Endothelial cell of hepatic sinusoid (primary cell): ENCODE results near the gene UBE2F.

Source experiments
- in situ Hi-C: cut with HindIII; loops from 2 replicates; pipeline ENCODE4 v1.10.0; 2017; ENCODE audit warnings: low sequenced_read_pairs

The UBE2F gene

DNA sequence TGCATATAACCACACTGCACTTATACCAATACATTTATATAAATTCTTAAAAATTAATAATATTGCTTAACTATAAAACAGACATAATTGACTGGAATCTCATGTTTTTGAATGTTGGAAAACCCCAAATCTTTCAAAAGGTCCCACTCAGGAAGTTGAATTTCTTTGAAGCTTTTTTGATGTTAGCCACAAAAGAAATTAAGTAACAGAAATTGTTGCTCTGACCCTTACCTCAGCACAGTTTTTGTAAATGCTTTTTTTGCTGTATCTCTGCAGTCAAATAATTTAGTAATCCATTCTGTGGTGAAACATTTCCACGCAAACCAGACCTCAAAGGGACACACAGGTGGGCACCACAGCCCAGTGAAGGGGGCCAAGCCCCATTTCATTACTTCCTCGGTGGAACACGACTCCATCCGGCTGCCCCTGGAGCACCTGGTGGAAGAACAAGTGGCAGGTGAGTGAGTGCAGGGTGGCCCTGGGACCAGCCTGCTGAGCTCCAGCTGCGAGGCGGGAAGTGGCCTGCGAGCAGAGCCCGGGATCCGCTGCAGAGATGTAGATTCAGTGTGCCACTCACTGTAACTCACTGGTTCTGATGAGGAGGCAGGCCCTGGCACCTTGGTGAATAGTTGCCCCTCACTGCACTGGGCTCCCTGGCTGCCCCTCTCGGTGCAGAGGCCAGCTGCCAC lies 102.4 kb downstream of the UBE2F start:
- in situ Hi-C loops: no loop called here

GRCh38 chr2:238069877-238070276 lies 103.1 kb downstream of the UBE2F start:
- in situ Hi-C loops: loop anchor here (10.0 kb wide), 1 partner anchor 225 kb away; no protein-coding TSS in a partner anchor

GRCh38 chr2:238075397-238075796 lies 108.6 kb downstream of the UBE2F start:
- in situ Hi-C loops: loop anchor here (10.0 kb wide), 1 partner anchor 219 kb away; no protein-coding TSS in a partner anchor

DNA sequence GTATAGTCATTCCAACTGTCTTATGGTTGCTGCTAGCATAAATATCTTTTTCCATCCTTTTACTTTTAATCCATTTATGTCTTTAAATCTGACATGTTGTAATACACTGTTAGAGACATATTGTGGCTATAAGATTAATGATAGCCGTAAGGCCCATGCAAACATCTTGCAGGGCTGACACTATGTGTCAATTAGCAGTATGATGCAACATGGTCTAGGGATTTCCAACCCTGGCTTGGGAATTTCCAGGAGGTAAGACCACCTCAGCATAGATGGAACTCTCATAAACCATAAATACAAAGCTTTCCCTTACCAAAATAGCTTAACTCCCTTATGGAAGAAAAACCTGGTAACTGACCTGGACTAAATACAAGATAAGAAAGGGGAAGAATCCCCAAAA lies 110.5 kb downstream of the UBE2F start:
- in situ Hi-C loops: loop anchor here (10.0 kb wide), 1 partner anchor 218 kb away; no protein-coding TSS in a partner anchor

DNA sequence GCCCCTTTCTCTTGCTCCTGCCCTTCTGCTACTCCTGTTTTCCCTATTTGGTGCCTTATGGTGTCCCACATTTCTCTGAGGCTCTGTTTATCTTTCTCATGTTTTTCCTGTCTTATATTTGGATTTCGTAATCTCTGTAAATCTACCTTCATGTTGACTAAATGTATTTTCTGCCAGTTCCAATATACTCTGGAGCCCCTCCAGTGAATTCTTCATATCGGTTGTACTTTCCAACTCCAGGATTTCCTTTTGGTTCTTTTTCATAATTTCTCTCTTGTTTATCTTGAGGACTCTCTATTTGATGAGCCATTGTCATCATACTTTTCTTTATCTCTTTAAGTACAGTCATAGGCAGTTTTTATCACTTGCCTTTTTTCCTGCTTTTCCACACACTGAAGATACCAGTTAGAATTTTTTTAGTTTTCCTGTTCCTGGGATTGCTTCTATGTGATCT lies 113.1 kb downstream of the UBE2F start:
- in situ Hi-C loops: loop anchor here (10.0 kb wide), 1 partner anchor 215 kb away; no protein-coding TSS in a partner anchor

DNA sequence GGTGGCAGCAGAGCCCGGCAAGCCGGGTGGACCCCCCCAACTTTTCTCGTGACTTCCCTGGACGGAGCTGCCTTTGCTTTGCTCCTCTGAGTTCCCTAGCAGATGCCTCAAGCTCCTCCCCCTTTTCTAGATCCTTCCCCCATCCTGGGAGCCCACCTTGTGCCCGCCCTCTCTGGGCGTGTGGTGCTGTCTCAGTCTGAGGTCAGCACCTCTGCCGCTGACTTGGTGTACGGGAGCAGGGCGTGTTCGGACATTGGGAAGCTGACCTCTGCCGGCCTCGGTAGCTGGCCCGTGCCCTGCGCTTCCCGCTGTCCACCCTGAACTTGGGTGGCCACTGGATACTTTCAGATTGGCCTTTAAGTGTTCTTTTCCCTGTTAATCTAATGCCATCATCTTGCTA lies 113.7 kb downstream of the UBE2F start:
- in situ Hi-C loops: no loop called here

DNA sequence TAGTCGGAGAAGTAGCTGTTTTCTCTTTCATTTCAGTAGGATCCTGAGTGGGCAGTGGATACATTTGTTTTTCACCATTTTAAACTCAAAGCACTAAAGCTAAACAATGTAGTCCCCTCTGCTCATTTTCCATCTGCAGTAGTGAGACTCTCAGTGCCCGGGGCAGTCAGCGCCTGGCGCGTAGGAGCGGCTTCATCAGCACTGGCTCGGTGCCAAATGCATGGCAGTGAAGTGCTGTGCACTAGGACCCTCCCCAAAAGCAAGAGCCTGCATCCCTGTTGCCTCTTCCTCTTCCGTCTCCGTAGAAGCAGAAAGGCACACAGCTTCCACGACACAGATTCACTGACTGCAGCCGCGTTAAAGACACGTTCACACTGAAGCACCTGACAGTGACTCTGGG lies 114.3 kb downstream of the UBE2F start:
- in situ Hi-C loops: no loop called here

DNA sequence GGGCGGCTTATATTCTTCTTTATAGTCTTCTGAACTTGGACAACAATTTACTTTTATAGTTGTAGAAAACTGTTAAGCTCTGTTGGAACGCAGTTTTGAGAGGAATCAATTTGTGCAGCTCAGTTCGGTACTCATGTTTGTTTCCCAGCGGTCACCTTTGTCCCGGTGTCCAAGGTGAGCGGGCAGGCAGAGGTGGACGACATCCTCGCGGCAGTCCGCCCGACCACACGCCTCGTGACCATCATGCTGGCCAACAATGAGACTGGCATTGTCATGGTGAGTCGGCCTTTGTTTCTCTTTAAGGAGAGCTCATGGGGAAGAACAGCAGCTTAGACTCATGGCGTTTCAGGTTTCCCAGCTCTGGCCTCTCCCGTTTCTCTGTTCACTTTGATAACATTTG lies 114.7 kb downstream of the UBE2F start:
- in situ Hi-C loops: no loop called here

- in situ Hi-C loops: no loop called here
Observed at GRCh38 chr2:238082151-238082550, 115.3 kb downstream of the UBE2F start.

DNA sequence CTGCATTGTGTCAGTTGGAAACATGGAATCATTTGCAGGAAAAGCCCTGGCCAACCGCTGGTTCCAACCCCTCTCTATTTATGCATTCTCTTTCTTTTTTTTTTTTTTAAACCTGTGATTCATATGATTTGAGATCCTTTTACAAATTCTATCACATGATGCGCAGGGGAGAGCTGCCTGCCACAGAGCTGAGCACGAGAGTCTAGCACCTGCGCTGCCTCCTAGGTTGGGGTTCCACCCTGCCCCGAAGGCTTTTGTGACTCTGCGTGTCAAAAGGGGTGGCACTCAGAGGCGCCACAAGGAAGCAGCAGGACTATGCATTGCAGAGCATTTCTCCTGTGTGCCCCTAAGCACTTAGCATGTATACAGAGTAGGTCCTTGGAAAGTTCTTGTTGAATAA lies 116.0 kb downstream of the UBE2F start:
- in situ Hi-C loops: no loop called here

DNA sequence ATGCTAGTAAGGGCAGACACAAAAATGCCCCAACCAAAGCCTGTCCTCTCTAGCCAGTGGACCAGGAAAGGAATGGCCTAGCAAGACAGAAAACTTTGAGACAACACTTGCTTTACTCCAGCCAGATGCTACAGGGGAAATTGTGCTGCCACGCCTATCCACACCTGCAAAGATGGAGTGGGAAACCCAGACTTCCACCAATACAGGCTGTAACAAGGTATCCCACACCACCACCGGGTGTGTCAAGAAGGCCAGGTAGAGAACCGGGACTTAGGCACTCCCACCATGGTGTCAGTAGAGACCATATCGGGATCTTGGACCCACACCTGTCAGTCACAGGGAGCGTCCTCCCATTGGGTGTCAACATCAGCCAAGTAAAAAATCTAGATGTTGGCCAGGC lies 117.1 kb downstream of the UBE2F start:
- in situ Hi-C loops: no loop called here

GRCh38 chr2:238084761-238085160 lies 117.9 kb downstream of the UBE2F start:
- in situ Hi-C loops: no loop called here

GRCh38 chr2:238085899-238086298 lies 119.1 kb downstream of the UBE2F start:
- in situ Hi-C loops: no loop called here

DNA sequence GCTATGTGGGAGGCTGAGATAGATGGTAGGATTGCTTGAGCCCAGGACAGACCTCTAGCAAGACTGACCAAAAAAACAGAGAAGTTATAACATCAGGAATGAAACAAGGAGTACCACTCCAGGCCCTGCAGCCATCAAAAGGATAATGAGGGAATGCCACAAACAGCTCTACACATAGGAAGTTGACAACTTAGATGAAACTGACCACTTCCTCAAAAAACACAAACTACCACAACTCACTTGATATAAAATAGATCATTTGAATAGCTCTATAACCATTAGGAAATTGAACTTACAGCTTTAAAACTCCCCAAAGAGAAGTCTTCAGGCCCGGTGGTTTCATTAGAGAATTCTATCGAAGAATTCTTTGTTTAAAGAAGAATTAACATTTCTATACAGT lies 120.4 kb downstream of the UBE2F start:
- in situ Hi-C loops: no loop called here

GRCh38 chr2:238090887-238091286 lies 124.1 kb downstream of the UBE2F start:
- in situ Hi-C loops: loop anchor here (5.0 kb wide), 2 partner anchors 64 to 254 kb away; no protein-coding TSS in a partner anchor

DNA sequence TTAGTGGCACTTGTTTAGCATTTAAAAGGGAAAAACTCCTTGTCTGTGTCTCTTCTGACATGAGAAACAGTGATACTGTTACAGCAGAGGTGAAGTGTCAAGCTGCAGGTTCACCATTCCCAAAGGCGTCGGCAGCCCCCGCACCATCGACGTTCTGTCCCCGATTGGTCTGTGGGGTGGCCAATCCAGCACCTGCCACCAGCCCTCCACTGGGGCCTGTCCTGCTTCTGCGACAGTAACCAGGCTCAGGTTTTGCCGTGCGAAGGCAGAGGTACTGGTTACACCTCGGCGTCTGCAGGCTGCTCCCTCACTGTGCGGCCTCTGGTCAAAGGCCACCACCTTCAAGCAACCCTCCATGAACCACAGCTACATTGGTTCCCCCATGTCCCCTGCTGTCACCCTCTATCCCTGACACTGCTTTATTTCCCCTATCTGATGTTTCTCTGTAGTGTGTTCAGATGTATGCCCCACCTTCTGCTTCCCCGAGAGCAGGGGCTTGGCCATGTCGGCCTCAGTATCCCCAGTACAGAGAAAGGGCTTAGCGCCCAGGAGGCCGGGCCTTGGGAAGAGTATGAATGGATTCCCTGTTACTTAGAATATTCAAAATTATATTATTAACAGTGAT lies 124.7 kb downstream of the UBE2F start:
- in situ Hi-C loops: loop anchor here (5.0 kb wide), 2 partner anchors 64 to 254 kb away; no protein-coding TSS in a partner anchor
